HepG2 (cell line): ENCODE data around the gene NR3C2. TPM values are rescaled to one million over a fixed set of nuclear protein-coding genes. Genes with fewer than 3 reads are reported as not detected.

ENCODE experiments used
- ATAC-seq: fragments of 200-7000 bp; cut with Tn5 transposase; 3 replicates; pipeline ENCODE4 v1.9.1; 2020; ENCODE audit warnings: mild to moderate bottlenecking, moderate library complexity
- BruUV-seq: library from RNA; stranded (reverse); fragments of 400-500 nt; replicated peaks from 2 replicates; lab custom pipeline; 2021; lab: Mats Ljungman, UMichigan
- CTCF ChIA-PET: fragments of 300-600 bp; formaldehyde crosslinking; extraction: SDS; loops from one replicate; lab custom pipeline; 2021; ENCODE audit warnings: low total read pairs, inconsistent platforms, low intra/inter-chr PET ratio; lab: Yijun Ruan, JAX
- POLR2A ChIA-PET: fragments of 350-600 bp; sonication (Branson Sonifier 250); formaldehyde crosslinking; loops from one replicate; lab custom pipeline; 2020; ENCODE audit warnings: antibody characterized with exemption, inconsistent platforms; lab: Yijun Ruan, JAX
- DNase-seq: peaks from one replicate; pipeline ENCODE4 v3.0.0-alpha.2; 2015; ENCODE audit warnings: low spot score
- FAIRE-seq: peaks from 3 replicates; lab custom pipeline; 2011; peaks lifted over from hg19 to GRCh38; lab: Jason Lieb, UNC
- H2AFZ ChIP-seq: one replicate; pipeline ENCODE4 v1.6.1; 2011; ENCODE audit warnings: low read length, inconsistent platforms
- H3K27ac ChIP-seq: fragments of 300-600 bp; 3 replicates; pipeline ENCODE4 v1.8.0; 2011; ENCODE audit warnings: mixed run types, mild to moderate bottlenecking, mixed read lengths, low read length, inconsistent platforms; ENCODE audit not compliant: insufficient read depth; ENCODE audit errors: extremely low read length
- H3K27me3 ChIP-seq, 2 experiments: fragments of 200-600 bp in 1 of 2; 2 replicates in 1 of 2; 3 replicates in 1 of 2; pipeline versions ENCODE4 v1.6.0 to v1.8.0; 2011; ENCODE audit warnings: low read length in 2 of 2, mild to moderate bottlenecking in 2 of 2, moderate library complexity in 2 of 2, inconsistent platforms in 1 of 2; ENCODE audit not compliant: insufficient read depth in 2 of 2, control insufficient read depth in 1 of 2
- H3K36me3 ChIP-seq, 2 experiments: fragments of 200-600 bp in 1 of 2; replicated peaks in 1 of 2; 2 replicates in 1 of 2; 3 replicates in 1 of 2; pipeline versions ENCODE4 v1.5.1 to v1.8.0; 2011; ENCODE audit warnings: low read length in 2 of 2, inconsistent platforms in 1 of 2; ENCODE audit not compliant: insufficient read depth in 2 of 2, control insufficient read depth in 1 of 2
- H3K4me1 ChIP-seq: 2 replicates; pipeline ENCODE4 v1.5.1; 2012; ENCODE audit warnings: low read length, inconsistent platforms; ENCODE audit not compliant: insufficient read depth
- H3K4me2 ChIP-seq: 2 replicates; pipeline ENCODE4 v1.6.0; 2011; ENCODE audit warnings: low read depth, low read length, inconsistent platforms
- H3K4me3 ChIP-seq, 3 experiments: fragments of 200-600 bp in 1 of 3; sonication (generic), shearing (Covaris generic) in 1 of 3; replicated peaks in 1 of 3; 2 replicates each; pipeline ENCODE4 v1.5.1; 2011 to 2016; ENCODE audit warnings: low read length in 3 of 3, inconsistent platforms in 2 of 3, low read depth in 2 of 3, mild to moderate bottlenecking in 2 of 3, control low read depth in 1 of 3, mixed read lengths in 1 of 3; ENCODE audit not compliant: insufficient read depth in 1 of 3
- H3K79me2 ChIP-seq: one replicate; pipeline ENCODE4 v1.6.1; 2011; ENCODE audit warnings: low read length, inconsistent platforms; ENCODE audit not compliant: insufficient read depth
- H3K9ac ChIP-seq: 2 replicates; pipeline ENCODE4 v1.6.0; 2011; ENCODE audit warnings: mild to moderate bottlenecking, low read depth, low read length, inconsistent platforms; ENCODE audit not compliant: insufficient read depth
- H3K9me3 ChIP-seq: 2 replicates; pipeline ENCODE4 v1.5.1; 2012; ENCODE audit warnings: mild to moderate bottlenecking, low read length
- H4K20me1 ChIP-seq: 2 replicates; pipeline ENCODE4 v1.6.0; 2011; ENCODE audit warnings: inconsistent platforms, mild to moderate bottlenecking, low read length, moderate library complexity; ENCODE audit not compliant: insufficient read depth
- KDM5B ChIP-seq: sonication (generic); formaldehyde crosslinking; IDR thresholded peaks from 2 replicates; pipeline ENCODE4 v1.4.0; 2020; ENCODE audit warnings: missing genetic modification reagents, mild to moderate bottlenecking, borderline replicate concordance
- MYNN ChIP-seq: sonication (generic); formaldehyde crosslinking; IDR thresholded peaks from 2 replicates; pipeline ENCODE4 v1.4.0; 2020; ENCODE audit warnings: mild to moderate bottlenecking, low read depth, missing genetic modification reagents
- NAIF1 ChIP-seq: sonication (generic); formaldehyde crosslinking; IDR thresholded peaks from 2 replicates; pipeline ENCODE4 v1.5.0; 2020; ENCODE audit warnings: mild to moderate bottlenecking, missing genetic modification reagents, borderline replicate concordance
- NCOR1 ChIP-seq: fragments of 200-600 bp; sonication (generic); IDR thresholded peaks from 2 replicates; pipeline ENCODE4 v1.7.0; 2017; ENCODE audit warnings: antibody characterized with exemption, low read length, borderline replicate concordance
- PAX8 ChIP-seq: sonication (generic); formaldehyde crosslinking; IDR thresholded peaks from 2 replicates; pipeline ENCODE4 v1.8.0; 2022; ENCODE audit warnings: mild to moderate bottlenecking, missing genetic modification reagents, borderline replicate concordance
- PHF8 ChIP-seq: sonication (generic); formaldehyde crosslinking; IDR thresholded peaks from 2 replicates; pipeline ENCODE4 v1.5.0; 2020; ENCODE audit warnings: missing genetic modification reagents
- POLR2A ChIP-seq, 2 experiments: IDR thresholded peaks; 2 replicates each; pipeline ENCODE4 v1.6.1; 2011; ENCODE audit warnings: low read depth in 2 of 2, low read length in 2 of 2, mild to moderate bottlenecking in 1 of 2, moderate library complexity in 1 of 2; ENCODE audit not compliant: insufficient read depth in 1 of 2
- PRPF4 ChIP-seq: fragments of 200-400 bp; formaldehyde crosslinking; IDR thresholded peaks from 2 replicates; pipeline ENCODE4 v1.6.1; 2016; ENCODE audit warnings: low read length, low read depth; ENCODE audit not compliant: poor library complexity, severe bottlenecking
- RBM39 ChIP-seq: fragments of 200-400 bp; formaldehyde crosslinking; IDR thresholded peaks from one replicate; pipeline ENCODE4 v1.6.1; 2018; ENCODE audit warnings: antibody characterized with exemption, mild to moderate bottlenecking, low read depth, low read length; ENCODE audit not compliant: poor library complexity, severe bottlenecking
- SIN3A ChIP-seq: IDR thresholded peaks from 2 replicates; pipeline ENCODE4 v1.6.1; 2011; ENCODE audit warnings: low read depth, mild to moderate bottlenecking, control low read depth, low read length, borderline replicate concordance
- SP5 ChIP-seq: IDR thresholded peaks from 2 replicates; pipeline ENCODE4 v1.6.1; 2016; ENCODE audit warnings: low read depth, borderline replicate concordance
- ZBTB7A ChIP-seq: sonication (generic); formaldehyde crosslinking; IDR thresholded peaks from 2 replicates; pipeline ENCODE4 v1.8.0; 2022; ENCODE audit warnings: mild to moderate bottlenecking, missing genetic modification reagents
- ZNF264 ChIP-seq: sonication (generic); formaldehyde crosslinking; IDR thresholded peaks from 2 replicates; pipeline ENCODE4 v1.4.0; 2020; ENCODE audit warnings: missing genetic modification reagents
- WGBS: methylation state at CpG from one replicate; pipeline ENCODE4 v1.1.6; 2017; ENCODE audit warnings: low lambda C conversion rate; 5-methylcytosine and 5-hydroxymethylcytosine counted together
- in situ Hi-C: cut with HindIII; loops from 2 replicates; pipeline ENCODE4 v1.10.0; 2017; ENCODE audit warnings: low pct_unique_long_range_greater_than_20kb; ENCODE audit not compliant: extremely low pct_ligation_motif_present
- intact Hi-C: fragments of 100-400 bp; cut with micrococcal nuclease; formaldehyde crosslinking; loops from one replicate; pipeline ENCODE4 v1.10.0; 2022; ENCODE audit not compliant: unreplicated experiment
- polyA plus RNA-seq, 8 experiments: library from polyadenylated mRNA; depleted of rRNA in 3 of 8; stranded (reverse) in 7 of 8; unstranded in 1 of 8; fragments of >200 nt; fragmentation: Illumina TruSeq in 4 of 8; extraction: Trizol in 4 of 8; gene quantifications; 2 replicates each; pipeline versions ENCODE4 v1.2.1 to v1.2.3, GENCODE V29; 2011 to 2016; ENCODE audit warnings: low read depth in 4 of 8, missing spikeins in 1 of 8, mixed read lengths in 1 of 8; ENCODE audit not compliant: insufficient read depth in 1 of 8
- total RNA-seq, 5 experiments: library from RNA; depleted of rRNA; stranded (reverse); fragments of >200 nt; fragmentation: Illumina TruSeq; extraction: Trizol; gene quantifications; 2 replicates each; pipeline ENCODE4 v1.2.3, GENCODE V29; 2016; ENCODE audit warnings: low read depth in 1 of 5
- TF ChIP-seq, protein P1 (sequence below): sonication (generic); formaldehyde crosslinking; conservative IDR thresholded peaks from 2 replicates; pipeline ENCODE4 v1.4.0; 2020; ENCODE audit warnings: missing genetic modification reagents
- TF ChIP-seq, protein P2 (sequence below): sonication (generic); formaldehyde crosslinking; IDR thresholded peaks from 2 replicates; pipeline ENCODE4 v1.8.0; 2022; ENCODE audit warnings: missing genetic modification reagents, mild to moderate bottlenecking, borderline replicate concordance

Gene NR3C2
- total and polyA plus RNA-seq, 2 of the 13 experiments (the other 11 are each of a cell fraction or from before 2014, with no cell fraction given): 0.26 to 0.46 TPM

DNA sequence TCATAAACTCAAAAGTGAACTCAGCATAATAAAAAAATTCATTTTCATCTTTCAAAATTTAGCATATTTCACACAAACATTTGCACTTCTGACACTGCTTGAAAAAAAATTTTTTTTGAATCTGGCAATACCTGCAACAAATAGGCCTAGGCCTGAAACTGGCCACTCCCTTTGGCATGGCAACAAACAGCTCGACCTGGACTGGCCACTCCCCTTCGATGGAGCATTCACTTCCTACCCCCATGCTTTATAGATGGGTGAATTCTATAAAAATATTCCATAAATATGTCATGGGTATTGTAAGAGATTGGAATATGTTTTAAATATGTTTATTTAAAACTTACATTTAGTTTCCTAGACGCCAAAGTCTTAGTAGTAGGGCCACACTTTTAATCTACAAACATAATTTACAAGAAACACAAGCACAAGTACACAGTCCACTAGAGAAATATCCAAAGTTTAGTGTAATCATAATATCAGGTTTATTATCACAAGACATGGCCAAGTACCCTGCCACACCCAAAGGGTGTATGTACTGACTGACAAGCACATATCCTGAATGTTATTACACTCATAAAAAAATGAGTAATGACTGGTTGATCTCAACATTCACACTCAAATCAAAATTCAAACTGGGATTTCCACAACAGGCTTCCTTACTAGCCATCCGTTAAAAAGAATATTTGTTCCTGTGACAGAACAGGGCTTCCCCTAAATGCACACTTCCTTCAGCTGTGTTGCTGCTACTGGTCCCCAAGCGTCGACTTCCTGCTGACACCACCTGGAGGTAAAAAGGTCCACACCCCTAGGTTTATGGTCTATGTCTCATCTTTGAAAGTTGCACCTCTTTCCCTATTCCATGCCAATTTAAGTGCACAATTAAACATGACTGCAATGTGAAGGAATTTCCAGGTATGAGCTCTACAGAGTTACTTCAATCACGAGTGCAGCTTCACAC is 271.5 kb downstream of the NR3C2 start (continued):
- TF ChIP-seq KDM5B (CRISPR knock-in tag) (no peak), SIN3A (no peak), MYNN (no peak), RBM39 (no peak), PAX8 (CRISPR knock-in tag) (no peak), PHF8 (CRISPR knock-in tag) (no peak), SP5 (no peak)

DNA sequence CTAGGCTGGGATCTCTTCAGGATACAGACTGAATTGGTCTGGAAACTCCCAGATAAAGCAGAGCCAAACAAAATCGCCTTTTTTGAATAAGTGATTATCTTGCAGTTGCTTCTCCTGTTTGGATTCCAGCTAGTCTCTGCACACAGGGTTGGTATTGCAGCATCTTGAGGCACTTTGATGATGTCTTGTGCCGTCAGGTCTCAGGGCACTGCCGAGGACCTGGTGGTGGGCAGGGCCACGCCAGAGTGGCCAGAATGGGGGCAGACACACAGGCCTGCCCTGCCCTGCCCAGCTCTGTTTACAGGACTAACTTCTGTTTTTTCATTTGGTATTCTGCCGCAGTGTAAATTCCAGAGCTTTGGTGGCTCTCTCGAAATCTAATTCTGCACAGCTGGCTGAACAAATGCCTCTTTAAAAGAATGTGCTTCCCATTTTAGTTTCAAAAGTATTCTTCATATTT is 276.1 kb downstream of the NR3C2 start:
- FAIRE-seq: no peak
- ChIA-PET CTCF (no interaction called here), POLR2A (no interaction called here)
- TF ChIP-seq ZBTB7A (CRISPR knock-in tag) (no peak), PRPF4 (no peak), NCOR1 (no peak), POLR2A (IDR thresholded peaks at IDR 0.05; ENCODE audit: insufficient read depth in 1 of 2, low read depth in 2 of 2, low read length in 2 of 2) (no peak), ZNF264 (CRISPR knock-in tag) (no peak), NAIF1 (no peak)
- TF ChIP-seq, protein P1, sequence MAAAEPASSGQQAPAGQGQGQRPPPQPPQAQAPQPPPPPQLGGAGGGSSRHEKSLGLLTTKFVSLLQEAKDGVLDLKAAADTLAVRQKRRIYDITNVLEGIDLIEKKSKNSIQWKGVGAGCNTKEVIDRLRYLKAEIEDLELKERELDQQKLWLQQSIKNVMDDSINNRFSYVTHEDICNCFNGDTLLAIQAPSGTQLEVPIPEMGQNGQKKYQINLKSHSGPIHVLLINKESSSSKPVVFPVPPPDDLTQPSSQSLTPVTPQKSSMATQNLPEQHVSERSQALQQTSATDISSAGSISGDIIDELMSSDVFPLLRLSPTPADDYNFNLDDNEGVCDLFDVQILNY: no peak
- TF ChIP-seq, protein P2, sequence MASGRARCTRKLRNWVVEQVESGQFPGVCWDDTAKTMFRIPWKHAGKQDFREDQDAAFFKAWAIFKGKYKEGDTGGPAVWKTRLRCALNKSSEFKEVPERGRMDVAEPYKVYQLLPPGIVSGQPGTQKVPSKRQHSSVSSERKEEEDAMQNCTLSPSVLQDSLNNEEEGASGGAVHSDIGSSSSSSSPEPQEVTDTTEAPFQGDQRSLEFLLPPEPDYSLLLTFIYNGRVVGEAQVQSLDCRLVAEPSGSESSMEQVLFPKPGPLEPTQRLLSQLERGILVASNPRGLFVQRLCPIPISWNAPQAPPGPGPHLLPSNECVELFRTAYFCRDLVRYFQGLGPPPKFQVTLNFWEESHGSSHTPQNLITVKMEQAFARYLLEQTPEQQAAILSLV (CRISPR knock-in tag): no peak
- TF ChIP-seq, all 625 proteins: peak for 0
- Histone ChIP-seq H3K9ac (no peak overlapping the region), H3K4me3 (no peak overlapping the region), H3K36me3 (no peaks in the 10 kb centered on the region), H3K4me1 (no peaks in the 10 kb centered on the region), H3K9me3 (no peaks in the 10 kb centered on the region), H3K4me2 (no peak overlapping the region), H4K20me1 (no peaks in the 10 kb centered on the region), H3K79me2 (no peaks in the 10 kb centered on the region), H2AFZ (no peak overlapping the region), H3K27me3 (no peaks in the 10 kb centered on the region; a peak in 1 of 5 replicates), H3K27ac (no peak overlapping the region)
- ATAC-seq (no peak), DNase-seq (no peak)
- in situ Hi-C loops (no loop called here), intact Hi-C loops (no loop called here)
- no TSS peak for BruUV-seq
- 20% methylated on average over 4 of the region's 6 CpGs for WGBS
